Sigmoid colon (tissue), 4 donors: Measurements from ENCODE around the gene LIG3.

Experiments used
- CTCF ChIP-seq, 4 experiments: fragments of 450-650 bp in 3 of 4; fragments of 200-600 bp in 1 of 4; IDR thresholded peaks; one replicate each; pipeline ENCODE4 v1.5.1; 2016 to 2019; ENCODE audit warnings: antibody characterized with exemption in 4 of 4, mild to moderate bottlenecking in 3 of 4, moderate library complexity in 2 of 4
- EP300 ChIP-seq, 4 donors: sonication (generic); formaldehyde crosslinking; IDR thresholded peaks; one replicate each; pipeline ENCODE4 v1.6.1; 2017; ENCODE audit warnings: antibody characterized with exemption in 4 of 4
- POLR2A ChIP-seq, 2 donors: fragments of 450-650 bp; IDR thresholded peaks; one replicate each; pipeline ENCODE4 v1.6.1; 2016; ENCODE audit warnings: antibody characterized with exemption in 2 of 2, mild to moderate bottlenecking in 2 of 2, moderate library complexity in 2 of 2
- POLR2AphosphoS5 ChIP-seq, 4 donors: sonication (generic); formaldehyde crosslinking; IDR thresholded peaks; one replicate each; pipeline ENCODE4 v1.6.1; 2017; ENCODE audit warnings: antibody characterized with exemption in 4 of 4

DNA sequence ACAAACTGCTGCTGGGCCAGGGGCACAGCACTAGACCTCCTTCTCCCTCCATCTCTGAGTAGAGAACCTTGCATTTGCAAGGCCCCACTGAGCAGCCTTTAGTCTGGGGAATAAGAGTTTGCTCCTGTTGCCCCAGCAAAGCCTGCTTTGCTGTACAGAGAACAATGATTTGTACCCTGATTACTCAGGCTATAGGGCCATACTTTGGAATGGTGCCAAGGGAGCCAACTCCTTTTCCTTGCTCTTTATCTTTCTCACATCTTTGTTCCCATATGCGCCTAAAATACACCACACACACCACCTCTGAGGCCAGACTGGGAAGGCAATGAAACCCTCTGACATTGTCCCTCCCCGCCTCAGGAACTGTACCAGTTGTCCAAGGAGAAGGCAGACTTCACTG lies 21.2 kb downstream of the LIG3 start:
- no peak for TF ChIP-seq CTCF (IDR thresholded peaks at IDR 0.05)
- no peak for TF ChIP-seq POLR2AphosphoS5 (IDR thresholded peaks at IDR 0.05)
- TF ChIP-seq POLR2A (IDR thresholded peaks at IDR 0.05), result no peak
- no peak for TF ChIP-seq EP300 (IDR thresholded peaks at IDR 0.05)
